Measurements from ENCODE around the gene OXGR1. TPM values are rescaled to one million over a fixed set of nuclear protein-coding genes. Genes with fewer than 3 reads are reported as not detected.

The OXGR1 gene
- total and polyA plus RNA-seq, 2 experiments from 2014 or later: 0.63 TPM; not detected in 1

- no peaks in the 10 kb centered on the region for H4K20me1 ChIP-seq (ENCODE audit: insufficient read depth, poor library complexity, severe bottlenecking)
- H3K4me1 ChIP-seq (ENCODE audit: insufficient read depth): peaks cover 4% of the 10 kb centered on the region
- H3K9me2 ChIP-seq (replicated peaks; ENCODE audit: insufficient read depth): no peaks in the 10 kb centered on the region
- peaks cover 49% of the 10 kb centered on the region for H3K27me3 ChIP-seq
- DNase-seq (ENCODE audit: low spot score): no peak
- H2AFZ ChIP-seq: no peak overlapping the region
- H3K4me2 ChIP-seq: no peak overlapping the region
- 80% methylated on average over 2 of the region's 2 CpGs for WGBS (ENCODE audit: low lambda C conversion rate, missing lambda C conversion rate)
- no peaks in the 10 kb centered on the region for H3K36me3 ChIP-seq (replicated peaks; ENCODE audit: insufficient read depth, low read depth)
- H3K79me2 ChIP-seq: no peaks in the 10 kb centered on the region
- no peak overlapping the region for H3K4me3 ChIP-seq
- H3K9me3 ChIP-seq (ENCODE audit: low read depth): no peaks in the 10 kb centered on the region
- no peak overlapping the region for H3K27ac ChIP-seq
- TF ChIP-seq EZH2 (IDR thresholded peaks at IDR 0.05; ENCODE audit: borderline replicate concordance): no peak
- TF ChIP-seq CTCF (IDR thresholded peaks at IDR 0.05; ENCODE audit: poor library complexity): no peak
- TF ChIP-seq EZH2phosphoT487 (IDR thresholded peaks at IDR 0.05; ENCODE audit: low read depth, severe bottlenecking, unreplicated experiment): no peak
Measured at GRCh38 chr13:96998051-96998450, 3.8 kb upstream of the OXGR1 start.

- no peak overlapping the region for H2AFZ ChIP-seq
Measured at GRCh38 chr13:96996886-96997285, 2.6 kb upstream of the OXGR1 start.

GRCh38 chr13:96996107-96996506 is 1.8 kb upstream of the OXGR1 start:
- 65% methylated on average over 4 of the region's 4 CpGs for WGBS (ENCODE audit: low lambda C conversion rate, missing lambda C conversion rate)

More at GRCh38 chr13:96996886-96997285, 2.6 kb upstream of the OXGR1 start:
- 63% methylated on average over 5 of the region's 5 CpGs for WGBS (ENCODE audit: low lambda C conversion rate, missing lambda C conversion rate)
- no peaks in the 10 kb centered on the region for H3K79me2 ChIP-seq
- no peak for DNase-seq (ENCODE audit: low spot score)
- TF ChIP-seq EZH2phosphoT487 (IDR thresholded peaks at IDR 0.05; ENCODE audit: low read depth, severe bottlenecking, unreplicated experiment) (no peak), EZH2 (IDR thresholded peaks at IDR 0.05; ENCODE audit: borderline replicate concordance) (no peak), CTCF (IDR thresholded peaks at IDR 0.05; ENCODE audit: poor library complexity) (no peak)
- no peaks in the 10 kb centered on the region for H3K9me2 ChIP-seq (replicated peaks; ENCODE audit: insufficient read depth)
- no peaks in the 10 kb centered on the region for H3K9me3 ChIP-seq (ENCODE audit: low read depth)
- H3K36me3 ChIP-seq (replicated peaks; ENCODE audit: insufficient read depth, low read depth): no peaks in the 10 kb centered on the region
- no peak overlapping the region for H3K27ac ChIP-seq
- no peak overlapping the region for H3K4me2 ChIP-seq
- no peaks in the 10 kb centered on the region for H4K20me1 ChIP-seq (ENCODE audit: insufficient read depth, poor library complexity, severe bottlenecking)
- H3K4me3 ChIP-seq: no peak overlapping the region
- H3K27me3 ChIP-seq: peaks cover 57% of the 10 kb centered on the region
- peaks cover 4% of the 10 kb centered on the region for H3K4me1 ChIP-seq (ENCODE audit: insufficient read depth)

More at GRCh38 chr13:96996107-96996506, 1.8 kb upstream of the OXGR1 start:
- no peak for TF ChIP-seq CTCF (IDR thresholded peaks at IDR 0.05; ENCODE audit: poor library complexity)
- TF ChIP-seq EZH2phosphoT487 (IDR thresholded peaks at IDR 0.05; ENCODE audit: low read depth, severe bottlenecking, unreplicated experiment): no peak
- no peak for TF ChIP-seq EZH2 (IDR thresholded peaks at IDR 0.05; ENCODE audit: borderline replicate concordance)
- Histone ChIP-seq H3K4me1 (ENCODE audit: insufficient read depth) (peaks cover 4% of the 10 kb centered on the region), H4K20me1 (ENCODE audit: insufficient read depth, poor library complexity, severe bottlenecking) (no peaks in the 10 kb centered on the region), H3K27me3 (peaks cover 57% of the 10 kb centered on the region), H2AFZ (no peak overlapping the region), H3K27ac (no peak overlapping the region), H3K9me3 (ENCODE audit: low read depth) (no peaks in the 10 kb centered on the region), H3K4me3 (no peak overlapping the region), H3K4me2 (no peak overlapping the region), H3K9me2 (replicated peaks; ENCODE audit: insufficient read depth) (no peaks in the 10 kb centered on the region), H3K79me2 (no peaks in the 10 kb centered on the region), H3K36me3 (replicated peaks; ENCODE audit: insufficient read depth, low read depth) (no peaks in the 10 kb centered on the region)
- no peak for DNase-seq (ENCODE audit: low spot score)
